Measurements from ENCODE around the gene CACNB4.
"Not testable (repeated sequence)": the region's sequence is repeated elsewhere in the genome, so short reads cannot be mapped to it uniquely, and the experiment has no call there.

The CACNB4 gene

DNA sequence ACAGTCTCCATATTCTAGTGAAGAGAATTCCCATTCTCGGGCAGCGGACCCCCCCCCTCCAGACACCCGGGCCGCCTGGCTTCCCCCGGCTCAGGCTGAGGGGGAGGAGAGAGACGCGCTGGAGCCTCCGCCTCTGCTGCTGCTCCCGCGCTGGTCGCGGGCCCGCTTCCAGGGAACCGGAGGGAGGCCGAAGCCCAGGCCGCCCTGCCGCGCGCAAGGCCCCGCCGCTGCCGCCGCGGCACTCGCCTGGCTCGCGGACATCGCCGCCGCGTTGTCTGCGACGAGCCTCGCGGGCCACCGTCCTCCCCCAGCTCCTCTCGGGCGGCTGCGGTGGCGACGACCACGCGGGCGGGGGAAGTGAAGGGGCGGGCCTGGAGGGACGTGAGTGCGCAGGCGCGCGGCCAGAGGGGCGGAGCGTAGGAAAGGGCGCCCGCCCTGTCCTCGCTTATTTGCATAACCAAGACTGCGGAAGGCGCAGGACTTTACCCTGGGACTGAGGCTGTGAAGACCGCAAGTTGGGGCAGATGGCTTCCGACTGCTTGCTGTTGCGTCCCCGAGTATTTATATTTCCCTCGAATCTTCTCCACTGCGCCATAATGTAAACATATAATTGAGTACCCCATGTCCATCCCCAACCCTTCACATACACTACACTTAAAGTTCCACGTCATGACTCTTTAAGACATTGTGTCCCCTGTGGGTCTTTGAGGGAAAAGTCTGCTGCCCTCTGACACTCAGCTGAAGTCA, 270.5 kb downstream of the CACNB4 start, which contains the start of gene ARL5A:
Gene ARL5A (minus strand): TSS at position 279 of the 747 bp plus-strand sequence. CDS start 245 bp downstream, at position 34.
- peak; percentile 85 to 89 for DNase-seq (ENCODE audit: low read depth in 2 of 2, low spot score in 1 of 2)

DNA sequence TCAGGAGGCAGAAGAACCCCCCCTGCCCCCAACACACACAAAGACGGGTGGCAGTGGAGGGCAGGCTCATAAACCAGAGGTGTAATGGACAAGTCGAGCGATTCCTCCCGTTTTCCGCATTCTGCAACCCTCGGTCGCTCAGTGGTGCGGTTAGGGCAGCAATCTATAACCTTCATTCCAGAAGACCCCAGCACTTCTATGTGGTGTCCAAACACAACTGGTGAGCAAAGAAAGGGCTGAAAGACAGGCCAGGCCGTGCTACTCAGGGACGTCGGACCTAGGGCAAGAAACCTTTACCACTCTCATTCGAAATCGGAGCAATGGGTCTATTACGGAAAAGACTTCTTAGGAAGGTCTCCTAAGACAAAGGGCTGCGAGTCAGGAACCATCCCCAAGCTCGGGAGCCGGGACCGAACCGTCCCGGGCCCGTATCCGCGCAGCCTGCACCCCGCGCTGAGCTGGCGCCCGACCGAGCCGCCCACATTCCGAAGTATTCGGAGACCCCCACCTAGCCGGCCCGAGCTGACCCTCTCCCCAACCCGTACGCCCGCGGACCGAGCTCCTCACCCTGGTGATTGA, 271.2 kb downstream of the CACNB4 start:
- no peak for DNase-seq (ENCODE audit: low read depth in 2 of 2, low spot score in 1 of 2)

DNA sequence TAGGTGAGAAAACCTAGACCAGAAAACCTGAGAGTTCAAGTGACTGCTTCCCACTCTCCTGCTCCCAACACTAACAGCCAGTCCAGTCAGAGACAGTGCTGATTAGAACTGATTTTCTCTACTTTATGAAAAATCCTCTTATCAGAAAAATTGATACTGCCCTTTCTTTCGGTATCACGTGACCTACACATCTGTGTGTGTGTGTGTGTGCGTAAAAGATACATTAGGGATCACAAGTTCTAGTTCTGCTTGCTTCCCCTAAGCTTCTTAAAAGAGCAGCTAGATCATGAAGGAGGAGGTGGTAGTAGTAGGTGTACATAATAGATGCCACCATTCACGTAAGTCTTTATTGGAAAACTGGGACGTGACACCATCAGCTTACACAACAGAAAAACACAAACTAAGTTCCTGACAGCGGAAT, 272.1 kb downstream of the CACNB4 start:
- no peak for DNase-seq (ENCODE audit: low read depth in 2 of 2, low spot score in 1 of 2)

DNA sequence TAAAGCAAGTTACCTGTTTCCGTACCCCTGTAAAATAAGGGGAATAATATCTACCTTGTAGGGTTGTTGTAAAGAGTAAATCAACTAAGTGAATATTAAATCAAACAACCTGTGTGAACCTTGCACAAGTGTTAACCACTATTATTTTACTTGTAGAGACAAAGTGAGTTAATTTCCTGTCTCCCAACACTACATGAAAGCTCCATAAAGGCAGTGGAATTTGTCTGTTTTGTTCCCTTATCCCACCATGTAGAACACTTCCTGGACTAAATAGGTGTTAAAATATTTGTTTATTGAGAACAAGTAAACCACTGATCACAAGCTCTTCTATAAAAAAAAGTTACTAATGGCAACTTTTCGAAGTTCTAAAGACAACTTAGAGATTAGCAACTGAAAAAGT, 274.0 kb downstream of the CACNB4 start:
- DNase-seq (ENCODE audit: low read depth in 2 of 2, low spot score in 1 of 2), result no peak

DNA sequence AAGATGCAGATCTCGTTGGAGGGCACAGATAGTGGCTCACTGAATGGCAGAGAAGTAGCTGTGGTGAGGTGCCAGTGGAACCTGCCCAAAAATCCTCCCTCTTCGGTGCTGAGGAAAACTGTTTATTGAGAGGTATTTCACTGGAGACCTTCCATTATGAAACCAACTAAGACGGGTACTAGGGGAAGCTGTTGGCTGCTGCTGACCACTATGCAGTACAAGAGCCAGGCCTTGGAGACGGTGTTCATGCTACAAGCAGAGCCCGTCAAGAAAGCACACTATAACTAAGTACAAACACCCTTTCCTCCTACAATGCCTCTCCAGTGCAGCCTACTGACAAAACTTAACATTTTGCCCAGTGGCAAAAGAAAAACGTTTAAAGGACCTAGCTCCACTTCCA, 275.2 kb downstream of the CACNB4 start:
- DNase-seq (ENCODE audit: low read depth in 2 of 2, low spot score in 1 of 2), result no peak

DNA sequence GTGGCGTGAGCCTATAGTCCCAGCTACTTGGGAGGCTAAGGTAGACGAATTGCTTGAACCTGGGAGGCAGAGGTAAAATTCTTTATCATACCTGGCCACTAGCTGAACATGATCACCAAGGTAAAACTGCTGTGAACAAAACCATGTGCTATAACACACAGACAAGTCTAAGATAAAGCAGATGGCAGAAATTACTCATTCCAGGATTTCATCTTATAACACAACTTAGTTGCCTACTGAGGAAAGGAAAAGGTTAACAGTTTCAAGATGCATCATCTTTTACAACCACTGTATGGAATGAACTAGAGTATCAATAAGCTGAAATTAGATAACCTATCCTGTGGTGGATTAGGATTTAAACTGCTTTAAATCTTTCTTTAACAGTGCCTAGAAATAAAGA, 278.9 kb downstream of the CACNB4 start:
- no peak for DNase-seq (ENCODE audit: low read depth in 2 of 2, low spot score in 1 of 2)

DNA sequence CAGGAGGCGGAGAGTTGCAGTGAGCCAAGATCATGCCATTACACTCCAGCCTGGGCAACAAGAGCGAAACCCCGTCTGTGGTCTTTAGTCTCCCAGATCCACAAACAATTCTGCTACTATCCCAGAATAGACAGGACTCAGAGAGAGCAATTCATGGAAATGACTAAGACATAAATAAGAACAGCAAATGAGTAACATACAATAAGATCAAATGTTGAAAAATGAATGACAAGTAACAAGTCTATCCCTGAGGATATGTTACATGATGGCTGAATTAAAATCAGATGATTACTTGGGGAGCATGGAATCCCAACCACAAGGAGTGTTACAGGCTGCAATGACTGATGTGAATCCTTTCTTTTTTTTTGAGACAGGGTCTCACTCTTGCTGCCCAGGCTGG, 280.9 kb downstream of the CACNB4 start:
- DNase-seq (ENCODE audit: low read depth in 2 of 2, low spot score in 1 of 2), result no peak

DNA sequence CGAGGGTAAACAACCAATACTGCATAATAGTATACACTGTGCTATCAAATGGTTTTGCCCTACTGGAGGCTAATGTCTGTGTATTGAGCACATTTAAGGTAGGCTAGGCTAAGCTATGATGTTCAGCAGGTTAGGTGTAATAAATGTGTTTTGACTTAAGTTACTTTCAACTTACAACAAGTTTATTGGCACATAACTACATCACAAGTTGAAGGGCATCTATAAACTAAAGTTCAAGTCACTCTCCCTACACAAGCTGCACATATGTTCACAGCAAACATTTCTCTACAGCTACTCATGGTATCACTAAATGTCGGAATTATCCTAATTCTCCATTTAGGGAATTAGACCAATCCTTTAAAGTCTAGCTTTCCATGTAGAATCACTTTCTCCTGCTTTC, 282.0 kb downstream of the CACNB4 start:
- no peak for DNase-seq (ENCODE audit: low read depth in 2 of 2, low spot score in 1 of 2)

DNA sequence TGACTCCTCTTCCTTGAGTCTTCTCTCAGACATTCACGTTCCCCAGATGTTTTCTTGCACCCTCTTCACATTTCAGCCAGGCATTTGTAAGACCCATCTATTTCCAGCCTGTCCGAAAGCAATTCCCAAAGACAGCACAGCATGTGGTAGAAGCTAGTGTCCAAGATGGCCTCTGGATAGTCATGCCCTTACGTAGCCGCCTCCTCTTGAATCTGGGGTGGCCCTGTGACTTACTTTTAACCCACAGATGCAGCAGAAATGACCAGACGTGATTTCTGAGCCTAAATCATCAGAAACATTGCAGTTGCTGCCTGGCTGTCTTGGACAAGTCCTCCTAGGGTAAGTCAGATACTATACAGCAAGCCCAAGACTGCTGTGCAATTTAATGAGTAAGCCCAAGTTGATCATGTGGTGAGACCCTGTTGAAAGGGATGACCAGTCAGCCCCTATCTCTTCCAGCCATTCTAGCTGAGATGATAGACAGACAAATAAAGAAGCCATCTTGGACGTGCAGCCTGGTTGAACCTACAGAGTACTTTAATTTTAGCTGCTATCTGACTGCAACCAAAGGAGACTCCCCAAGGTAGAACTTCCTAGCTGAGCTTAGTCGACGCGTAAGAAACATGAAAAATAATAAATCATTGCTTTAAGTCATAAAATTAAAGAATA, 282.9 kb downstream of the CACNB4 start:
- no peak for DNase-seq (ENCODE audit: low read depth in 2 of 2, low spot score in 1 of 2)

DNA sequence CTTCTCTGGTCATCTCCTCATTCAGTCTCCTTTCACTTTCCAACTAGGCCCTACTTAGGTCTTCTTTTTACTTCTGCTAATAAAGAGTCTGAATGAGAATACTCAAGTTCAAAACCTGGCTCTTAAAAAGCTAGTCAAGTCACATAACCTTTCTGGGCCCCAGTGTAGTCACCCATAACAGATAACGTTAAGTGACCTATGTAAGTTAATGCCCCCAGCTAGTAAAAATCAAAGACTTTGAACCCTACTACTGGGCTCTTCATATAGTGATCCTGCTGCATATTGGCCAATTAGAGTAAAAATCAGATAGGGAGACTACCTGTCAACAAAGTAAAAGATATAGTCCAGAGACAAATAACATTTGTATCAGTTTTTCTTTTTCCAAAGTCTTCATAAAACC, 288.4 kb downstream of the CACNB4 start:
- DNase-seq (ENCODE audit: low read depth in 2 of 2, low spot score in 1 of 2), result no peak

DNA sequence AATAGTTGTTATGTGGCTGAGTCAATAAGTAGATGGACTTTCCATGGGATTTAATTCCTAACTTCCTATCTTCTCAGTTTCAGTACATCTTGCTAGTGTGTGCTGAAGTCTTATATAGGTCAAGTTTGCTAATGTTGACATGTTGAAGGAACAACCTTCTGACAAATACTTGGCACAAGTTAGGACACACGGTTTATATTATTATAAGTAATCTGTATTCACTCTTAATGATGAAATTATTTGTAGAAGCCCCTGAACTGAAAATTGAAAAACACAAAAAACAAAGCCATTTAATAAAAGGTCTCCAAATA, 289.8 kb downstream of the CACNB4 start:
- no peak for DNase-seq (ENCODE audit: low read depth in 2 of 2, low spot score in 1 of 2)

DNA sequence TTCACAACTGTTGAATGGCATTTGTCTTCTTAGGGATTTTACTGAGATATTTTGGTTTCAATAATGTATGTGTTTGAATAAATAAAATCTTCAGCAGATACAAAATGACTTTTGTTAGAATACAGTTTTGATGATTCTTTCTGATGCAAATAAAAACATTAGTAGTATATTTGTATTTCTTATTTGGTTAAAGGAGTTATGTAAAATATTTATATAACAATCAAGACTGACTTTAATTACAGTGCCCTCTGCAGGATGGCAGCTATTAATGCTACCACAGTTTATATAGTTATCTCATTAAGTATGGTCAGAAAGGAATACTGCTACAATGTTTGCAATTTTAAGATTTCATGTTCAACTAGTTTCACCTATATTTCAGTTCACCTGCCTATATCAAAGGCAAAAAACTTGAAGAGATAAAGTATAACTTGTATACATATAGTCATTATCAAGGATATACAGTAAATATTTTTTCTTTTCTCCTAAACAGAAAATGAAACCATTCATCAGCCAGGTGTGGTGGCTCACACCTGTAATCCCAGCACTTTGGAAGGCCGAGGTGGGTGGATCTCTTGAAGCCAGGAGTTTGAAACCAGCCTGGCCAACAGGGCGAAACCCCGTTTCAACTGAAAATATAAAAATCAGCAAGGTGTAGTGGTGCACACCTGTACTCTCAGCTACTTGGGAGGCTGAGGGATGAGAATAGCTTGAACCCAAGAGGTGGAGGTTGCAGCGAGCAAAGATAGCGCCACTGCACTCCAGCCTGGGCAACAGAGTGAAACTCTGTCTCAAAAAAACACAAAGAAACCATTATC, 290.4 kb downstream of the CACNB4 start:
- DNase-seq (ENCODE audit: low read depth in 2 of 2, low spot score in 1 of 2), result no peak

DNA sequence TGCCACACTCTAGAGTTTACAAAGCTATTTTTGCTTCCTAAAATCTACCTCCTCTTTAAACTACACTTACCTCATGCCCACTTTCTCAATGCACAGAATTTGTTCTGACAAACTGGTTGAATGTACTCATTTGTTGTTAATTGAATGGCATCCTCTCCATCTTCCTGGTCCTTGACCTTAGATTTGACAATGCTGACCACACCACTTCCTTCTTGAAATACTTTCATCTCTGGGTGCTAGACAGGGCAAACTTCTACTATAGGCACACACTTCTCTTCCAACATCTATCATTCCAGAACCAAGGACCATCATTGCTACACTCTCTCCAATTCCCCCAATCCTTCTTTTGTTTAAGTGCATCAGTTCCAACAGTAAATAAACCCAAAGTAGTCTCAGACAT, 292.9 kb downstream of the CACNB4 start:
- DNase-seq (ENCODE audit: low read depth in 2 of 2, low spot score in 1 of 2), result no peak

DNA sequence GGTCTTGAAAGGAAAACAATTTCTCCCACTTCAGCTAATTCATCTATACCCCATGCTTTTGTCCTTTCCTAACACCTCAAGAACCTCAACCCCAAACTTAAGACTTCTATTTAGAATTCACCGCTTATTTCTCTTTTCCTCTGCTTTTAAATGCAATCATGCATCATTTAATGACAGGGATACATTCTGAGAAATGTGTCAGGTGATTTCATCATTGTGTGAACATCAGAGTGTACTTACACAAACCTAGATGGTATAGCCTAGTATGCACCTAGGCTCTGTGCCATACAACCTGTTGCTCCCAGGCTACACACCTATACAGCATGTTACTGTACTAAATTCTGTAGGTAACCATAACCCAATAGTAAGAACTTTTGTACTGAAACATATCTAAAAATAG, 293.5 kb downstream of the CACNB4 start:
- no peak for DNase-seq (ENCODE audit: low read depth in 2 of 2, low spot score in 1 of 2)

DNA sequence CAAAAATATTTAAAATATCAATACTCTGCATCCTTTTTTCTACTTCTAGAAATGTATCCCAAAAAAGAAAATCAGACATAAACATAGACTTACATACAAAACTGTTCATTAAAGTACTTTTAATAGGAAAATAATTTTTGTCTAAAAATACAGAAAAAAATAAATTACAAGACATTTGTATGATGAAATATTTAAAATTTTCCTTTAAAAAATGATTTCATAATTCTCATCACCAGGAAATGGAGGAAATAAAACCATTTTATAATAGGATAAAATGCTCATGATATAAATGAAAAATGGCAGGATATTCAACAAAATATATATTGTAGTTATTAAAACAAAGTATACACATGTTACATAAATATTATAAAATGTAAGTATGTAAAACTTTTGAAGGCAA, 295.0 kb downstream of the CACNB4 start:
- no peak for DNase-seq (ENCODE audit: low read depth in 2 of 2, low spot score in 1 of 2)

DNA sequence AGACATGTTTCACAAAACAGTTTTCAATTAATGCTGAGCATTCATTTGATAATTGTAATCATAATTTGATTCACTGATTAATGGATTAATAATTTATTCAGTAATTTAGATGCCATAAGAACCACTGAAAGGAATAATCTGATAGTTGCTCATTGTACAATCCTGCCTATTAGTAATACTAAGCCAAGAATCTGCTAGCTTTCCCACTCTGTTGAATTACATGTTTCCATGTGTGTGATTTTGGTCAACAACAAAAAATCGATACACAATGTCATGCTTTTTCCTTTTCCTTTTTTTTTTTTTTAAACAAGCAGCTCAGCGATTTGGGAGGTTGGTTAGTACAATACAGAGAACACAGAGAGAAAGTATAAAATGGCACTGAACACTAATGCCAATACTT, 296.5 kb downstream of the CACNB4 start:
- DNase-seq (ENCODE audit: low read depth in 2 of 2, low spot score in 1 of 2), result no peak

DNA sequence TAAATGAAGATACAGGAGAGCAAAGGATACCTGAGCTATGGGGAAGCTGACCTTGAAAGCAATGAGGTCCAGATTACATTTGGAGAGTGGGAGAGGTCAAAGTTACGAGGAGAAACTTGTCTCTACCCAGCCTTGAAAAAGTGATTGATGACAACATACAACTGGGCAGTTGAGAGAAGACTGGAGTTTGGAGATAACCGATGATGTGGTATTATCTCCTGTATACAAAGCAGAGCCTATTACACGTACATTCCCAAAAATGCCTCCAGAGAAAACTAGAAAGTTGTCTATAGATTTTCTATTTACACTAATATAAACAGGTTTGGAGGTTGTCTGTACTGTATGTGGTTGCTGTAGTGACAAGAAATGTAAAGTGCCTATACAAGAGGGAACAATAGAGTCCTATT, 299.0 kb downstream of the CACNB4 start:
- DNase-seq (ENCODE audit: low read depth in 2 of 2, low spot score in 1 of 2), result no peak

DNA sequence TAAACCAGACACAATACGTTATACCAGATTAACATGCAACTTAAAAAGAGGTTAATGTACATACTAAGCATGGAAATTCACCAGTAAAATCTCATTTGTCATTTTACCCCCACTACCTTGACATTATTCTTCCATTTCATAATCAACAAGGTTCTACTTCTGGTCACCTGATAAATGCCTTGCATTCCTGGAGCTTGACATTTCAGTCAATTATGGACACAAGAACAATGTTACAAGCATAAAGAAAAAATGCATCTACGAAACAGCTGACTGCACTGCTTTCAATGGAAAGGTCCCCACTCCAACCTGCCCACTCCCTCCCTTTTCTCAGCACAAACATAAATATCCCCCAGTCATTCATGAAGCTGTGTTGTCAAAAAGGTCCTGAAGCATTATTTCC, 302.1 kb downstream of the CACNB4 start:
- DNase-seq (ENCODE audit: low read depth in 2 of 2, low spot score in 1 of 2), result no peak

DNA sequence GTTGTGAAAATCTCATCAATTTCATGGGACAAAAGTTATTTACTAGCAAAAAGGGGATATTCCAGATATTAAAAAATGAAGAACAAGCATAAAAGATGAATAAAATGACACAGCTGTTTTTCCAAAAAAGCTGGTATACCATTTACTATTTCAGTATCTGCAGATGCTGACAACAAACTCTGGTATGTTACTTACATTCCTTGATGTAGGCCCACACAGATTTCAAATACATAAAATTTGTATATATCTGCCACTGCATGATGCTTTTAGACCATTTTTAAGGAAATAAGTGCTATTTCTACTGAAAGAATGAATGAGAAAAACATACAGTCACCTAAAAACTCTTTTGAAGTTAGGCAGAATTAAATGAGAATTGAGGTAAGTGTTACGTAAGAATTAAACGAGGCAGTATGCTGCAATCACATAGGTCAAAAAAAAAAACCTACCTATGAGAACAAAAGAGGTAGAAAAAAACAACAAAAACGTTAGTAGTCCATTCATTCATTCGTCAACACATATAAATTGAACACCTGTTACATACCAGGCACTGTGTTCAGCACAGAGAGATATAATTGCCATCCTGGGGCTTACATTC, 303.1 kb downstream of the CACNB4 start:
- no peak for DNase-seq (ENCODE audit: low read depth in 2 of 2, low spot score in 1 of 2)

DNA sequence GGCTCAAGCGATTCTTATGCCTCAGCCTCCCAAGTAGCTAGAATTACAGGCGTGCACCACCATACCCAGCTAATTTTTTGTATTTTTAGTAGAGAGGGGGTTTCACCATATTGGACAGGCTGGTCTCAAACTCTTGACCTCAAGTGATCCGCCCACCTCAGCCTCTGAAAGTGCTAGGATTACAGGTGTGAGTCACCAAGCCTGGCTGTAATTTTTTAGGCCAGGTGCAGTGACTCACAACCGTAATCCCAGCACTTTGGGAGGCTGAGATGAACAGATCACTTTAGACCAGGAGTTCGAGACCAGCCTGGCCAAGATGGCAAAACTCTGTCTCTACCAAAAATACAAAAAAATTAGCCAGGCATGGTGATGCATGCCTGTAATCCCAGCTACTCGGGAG, 304.4 kb downstream of the CACNB4 start:
- not testable (repeated sequence) for DNase-seq (ENCODE audit: low read depth in 2 of 2, low spot score in 1 of 2)

DNA sequence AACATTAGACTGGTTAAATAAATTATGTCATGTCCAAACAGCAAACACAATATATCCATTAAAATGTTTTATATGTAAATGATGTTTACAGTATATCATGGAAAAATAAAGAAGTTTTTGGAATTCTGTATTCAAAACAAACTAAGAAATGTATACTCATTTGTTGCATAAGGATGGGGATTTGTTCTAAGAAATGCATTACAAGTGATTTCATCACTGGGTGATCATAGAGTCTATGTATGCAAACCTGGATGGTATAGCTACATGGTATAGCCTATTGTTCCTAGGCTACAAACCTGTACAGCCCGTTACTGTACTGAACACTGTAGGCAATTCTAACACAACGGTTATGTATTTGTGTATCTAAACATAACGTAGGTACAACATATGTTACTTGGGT, 305.7 kb downstream of the CACNB4 start:
- DNase-seq (ENCODE audit: low read depth in 2 of 2, low spot score in 1 of 2), result no peak
